Common myeloid progenitor, CD34-positive (primary cell): ENCODE data around the gene YPEL3.

Experiments
- CTCF ChIA-PET: fragments of 350-600 bp; sonication (Branson Sonifier 250); formaldehyde crosslinking; loops from one replicate; lab custom pipeline; 2021; ENCODE audit warnings: antibody characterized with exemption; lab: Charles Lee
- POLR2A ChIA-PET: fragments of 350-600 bp; sonication (Branson Sonifier 250); formaldehyde crosslinking; loops from one replicate; lab custom pipeline; 2021; ENCODE audit warnings: antibody characterized with exemption; lab: Charles Lee
- DNase-seq, 3 donors: peaks; one replicate each; pipeline versions ENCODE4 v3.0.0 to v3.0.0-alpha.2; 2013
- H3K27ac ChIP-seq, 2 experiments: 1 replicate in 1 of 2; 2 replicates in 1 of 2; pipeline ENCODE4 v1.7.0; 2013; ENCODE audit warnings: inconsistent platforms in 2 of 2, low read length in 2 of 2, mild to moderate bottlenecking in 2 of 2, low read depth in 1 of 2, moderate library complexity in 1 of 2; ENCODE audit not compliant: severe bottlenecking in 2 of 2, insufficient read depth in 1 of 2, poor library complexity in 1 of 2
- H3K27me3 ChIP-seq, 5 experiments: replicated peaks in 2 of 5; 1 replicate in 3 of 5; 2 replicates in 2 of 5; pipeline versions ENCODE4 v1.6.1 to v1.7.0; 2013; ENCODE audit warnings: low read length in 4 of 5, mild to moderate bottlenecking in 2 of 5, moderate library complexity in 2 of 5, inconsistent platforms in 1 of 5; ENCODE audit not compliant: insufficient read depth in 5 of 5, control insufficient read depth in 4 of 5
- H3K36me3 ChIP-seq, 4 experiments: 1 replicate in 2 of 4; 2 replicates in 2 of 4; pipeline versions ENCODE4 v1.6.1 to v1.7.0; 2013; ENCODE audit warnings: low read length in 3 of 4, control low read depth in 1 of 4, mild to moderate bottlenecking in 1 of 4; ENCODE audit not compliant: control insufficient read depth in 4 of 4, insufficient read depth in 4 of 4
- H3K4me1 ChIP-seq, 4 experiments: 1 replicate in 3 of 4; 2 replicates in 1 of 4; pipeline versions ENCODE4 v1.6.1 to v1.7.1; 2013; ENCODE audit warnings: low read length in 3 of 4, mild to moderate bottlenecking in 3 of 4, control low read depth in 1 of 4, inconsistent platforms in 1 of 4, moderate library complexity in 1 of 4; ENCODE audit not compliant: control insufficient read depth in 4 of 4, insufficient read depth in 4 of 4; ENCODE audit errors: control extremely low read depth in 1 of 4
- H3K4me3 ChIP-seq, 7 experiments: 1 replicate in 4 of 7; 2 replicates in 3 of 7; pipeline versions ENCODE4 v1.5.1 to v1.7.0; 2013; ENCODE audit warnings: mild to moderate bottlenecking in 7 of 7, low read length in 6 of 7, moderate library complexity in 6 of 7, inconsistent platforms in 2 of 7, low read depth in 2 of 7, control low read depth in 1 of 7; ENCODE audit not compliant: insufficient read depth in 4 of 7, control insufficient read depth in 1 of 7; ENCODE audit errors: extremely low read depth in 1 of 7
- H3K9me3 ChIP-seq, 5 experiments: 1 replicate in 4 of 5; 2 replicates in 1 of 5; pipeline versions ENCODE4 v1.6.1 to v1.7.1; 2013; ENCODE audit warnings: low read length in 4 of 5, mild to moderate bottlenecking in 2 of 5, inconsistent platforms in 1 of 5, low read depth in 1 of 5, moderate library complexity in 1 of 5; ENCODE audit not compliant: control insufficient read depth in 4 of 5, insufficient read depth in 2 of 5; ENCODE audit errors: control extremely low read depth in 1 of 5
- WGBS: methylation state at CpG from one replicate; pipeline ENCODE4 v1.1.5; 2013; ENCODE audit not compliant: insufficient coverage; 5-methylcytosine and 5-hydroxymethylcytosine counted together

YPEL3 gene

DNA sequence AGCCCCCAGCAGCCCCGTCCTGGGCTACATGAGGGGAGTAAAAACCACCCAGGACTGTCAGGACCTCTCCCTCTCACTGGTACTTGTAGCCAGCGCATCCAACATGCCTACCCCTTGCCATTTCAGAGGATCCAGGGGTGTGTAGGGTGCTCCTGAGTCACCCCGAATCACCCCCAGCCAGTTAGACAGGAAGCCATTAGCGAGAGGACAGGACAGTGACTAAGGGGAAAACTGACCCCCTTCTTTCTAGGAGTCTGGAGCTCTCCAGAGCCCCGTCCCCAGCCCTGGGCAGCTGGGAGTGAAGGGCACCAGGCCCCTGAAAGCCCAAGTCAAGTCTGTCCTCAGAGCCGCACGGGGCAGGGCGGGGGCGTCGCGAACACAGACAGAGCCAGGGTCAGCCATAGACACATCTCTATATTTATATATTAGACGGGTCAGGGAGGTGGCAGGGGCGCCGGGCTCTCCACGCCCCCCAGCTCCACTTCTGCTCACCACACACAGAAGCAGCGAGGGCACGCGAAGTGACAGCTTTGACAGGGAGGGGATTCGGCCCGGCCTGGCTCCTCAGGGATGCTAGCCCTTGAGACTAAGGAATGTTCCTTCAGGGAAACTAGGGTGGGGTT is 17.8 kb upstream of the YPEL3 start:
- no peak for DNase-seq
- Histone ChIP-seq H3K36me3 (peaks cover 9 to 68% (median 23%) of the 10 kb centered on the region in 4 experiments), H3K4me3 (no peak overlapping the region), H3K27ac (no peak overlapping the region), H3K4me1 (peaks cover 0 to 4% (median 0%) of the 10 kb centered on the region in 4 experiments), H3K9me3 (no peaks in the 10 kb centered on the region), H3K27me3 (no peaks in the 10 kb centered on the region)
- POLR2A ChIA-PET, result no interaction called here
- WGBS, result 96% methylated on average over 9 of the region's 20 CpGs
- CTCF ChIA-PET, result interaction anchor here (5.2 kb wide), 1 partner anchor 22 kb away, joined by 54 read pairs; the partner anchor contains the start of gene TBX6

- Histone ChIP-seq H3K27ac (no peak within 1 kb of the TSS), H3K9me3 (no peaks in the 10 kb centered on the region), H3K27me3 (no peaks in the 10 kb centered on the region), H3K4me3 (no peak within 1 kb of the TSS), H3K4me1 (peaks cover 0 to 4% (median 0%) of the 10 kb centered on the region in 4 experiments), H3K36me3 (peaks cover 8 to 68% (median 19%) of the 10 kb centered on the region in 4 experiments)
- CTCF ChIA-PET, result interaction anchor here (2.2 to 5.2 kb wide), 2 partner anchors 10 to 22 kb away, joined by 13 to 54 read pairs; partner anchors contain the start of gene TBX6
- POLR2A ChIA-PET, result no interaction called here
- 94% methylated on average over 16 of the region's 20 CpGs for WGBS
- DNase-seq, result no peak
Measured at GRCh38 chr16:30113031-30113710, 17.2 kb upstream of the YPEL3 start, which contains the start of gene GDPD3. TSS of gene GDPD3 (minus strand) at chr16:30113537. CDS start at chr16:30113478, 59 bp downstream.

DNA sequence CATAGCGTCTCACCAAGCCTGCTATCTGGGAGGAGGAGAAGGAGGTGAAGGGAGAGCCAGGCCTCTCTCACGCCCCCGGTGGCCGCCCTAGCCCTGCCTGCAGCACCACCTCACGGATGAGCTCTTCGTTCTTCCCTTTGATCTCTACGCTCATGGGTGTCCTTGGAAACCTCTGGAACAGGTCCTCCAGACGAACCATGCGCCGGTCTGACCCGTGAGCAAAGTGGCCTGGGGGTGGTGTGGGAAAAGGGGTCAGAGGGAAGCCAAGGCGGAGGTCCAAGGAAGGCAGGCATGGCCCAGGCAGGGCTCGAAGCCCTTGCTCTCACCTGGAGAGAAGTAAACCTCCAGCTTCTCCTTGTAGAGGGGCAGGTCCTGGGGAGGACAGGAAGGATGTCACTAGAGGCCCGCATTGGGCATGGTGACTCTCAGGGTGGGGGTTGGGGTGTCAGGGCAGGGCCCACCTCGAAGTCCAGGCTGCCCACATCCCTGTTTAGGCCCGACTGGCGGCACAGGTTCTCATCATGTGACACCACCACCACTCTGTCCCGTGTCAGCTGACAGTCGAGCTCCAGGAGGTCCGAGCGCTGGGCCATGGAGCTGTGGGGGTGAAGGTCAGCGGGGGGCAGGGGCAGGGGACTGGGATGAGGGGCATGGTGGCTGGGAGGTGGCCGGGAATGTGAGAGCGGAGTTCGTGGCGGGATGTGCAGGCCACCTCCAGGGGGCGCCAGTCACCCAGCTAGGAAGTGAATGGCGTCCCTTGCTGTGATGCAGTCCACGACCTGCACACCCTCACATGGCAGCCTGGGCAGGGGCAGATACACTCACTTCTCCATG is 16.4 kb upstream of the YPEL3 start:
- Histone ChIP-seq H3K27ac (no peak overlapping the region), H3K9me3 (no peaks in the 10 kb centered on the region), H3K36me3 (peaks cover 4 to 64% (median 16%) of the 10 kb centered on the region in 4 experiments), H3K27me3 (no peaks in the 10 kb centered on the region), H3K4me1 (no peaks in the 10 kb centered on the region), H3K4me3 (no peak overlapping the region)
- ChIA-PET CTCF (interaction anchor here (0.6 to 5.2 kb wide), 11 partner anchors 10 to 69 kb away, joined by 3 to 54 read pairs (median 4); partner anchors contain the start of gene TBX6), POLR2A (no interaction called here)
- 95% methylated on average over 21 of the region's 29 CpGs for WGBS
- DNase-seq, result peak; percentile 30 to 46 (median 45)

DNA sequence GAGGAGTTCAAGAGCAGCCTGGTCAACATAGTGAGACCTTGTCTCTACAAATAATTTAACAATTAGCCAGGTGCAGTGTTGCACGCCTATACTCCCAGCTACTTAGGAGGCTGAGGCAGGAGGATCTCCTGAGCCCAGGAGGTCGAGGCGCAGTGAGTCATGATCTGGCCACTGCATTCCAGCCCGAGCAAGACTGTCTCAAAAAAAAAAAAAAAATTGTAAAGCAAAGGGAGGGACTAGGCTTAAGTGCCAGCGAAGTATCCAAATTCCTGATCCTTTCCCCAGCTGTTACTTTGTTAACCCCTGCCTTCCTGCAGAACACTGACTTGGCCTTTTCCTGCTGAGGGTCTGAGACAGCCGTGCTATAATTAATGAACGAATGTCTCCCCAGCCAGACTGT is 14.6 kb upstream of the YPEL3 start:
- no peaks in the 10 kb centered on the region for H3K27me3 ChIP-seq
- POLR2A ChIA-PET, result no interaction called here
- no peak overlapping the region for H3K27ac ChIP-seq
- H3K4me3 ChIP-seq, result no peak overlapping the region
- DNase-seq, result no peak
- H3K4me1 ChIP-seq, result no peaks in the 10 kb centered on the region
- no peaks in the 10 kb centered on the region for H3K9me3 ChIP-seq
- 95% methylated on average over 3 of the region's 7 CpGs for WGBS
- peaks cover 2 to 58% (median 10%) of the 10 kb centered on the region in 4 experiments for H3K36me3 ChIP-seq
- CTCF ChIA-PET, result interaction anchor here (0.6 to 5.2 kb wide), 4 partner anchors 10 to 75 kb away, joined by 3 to 54 read pairs (median 4); partner anchors contain the start of gene TBX6

DNA sequence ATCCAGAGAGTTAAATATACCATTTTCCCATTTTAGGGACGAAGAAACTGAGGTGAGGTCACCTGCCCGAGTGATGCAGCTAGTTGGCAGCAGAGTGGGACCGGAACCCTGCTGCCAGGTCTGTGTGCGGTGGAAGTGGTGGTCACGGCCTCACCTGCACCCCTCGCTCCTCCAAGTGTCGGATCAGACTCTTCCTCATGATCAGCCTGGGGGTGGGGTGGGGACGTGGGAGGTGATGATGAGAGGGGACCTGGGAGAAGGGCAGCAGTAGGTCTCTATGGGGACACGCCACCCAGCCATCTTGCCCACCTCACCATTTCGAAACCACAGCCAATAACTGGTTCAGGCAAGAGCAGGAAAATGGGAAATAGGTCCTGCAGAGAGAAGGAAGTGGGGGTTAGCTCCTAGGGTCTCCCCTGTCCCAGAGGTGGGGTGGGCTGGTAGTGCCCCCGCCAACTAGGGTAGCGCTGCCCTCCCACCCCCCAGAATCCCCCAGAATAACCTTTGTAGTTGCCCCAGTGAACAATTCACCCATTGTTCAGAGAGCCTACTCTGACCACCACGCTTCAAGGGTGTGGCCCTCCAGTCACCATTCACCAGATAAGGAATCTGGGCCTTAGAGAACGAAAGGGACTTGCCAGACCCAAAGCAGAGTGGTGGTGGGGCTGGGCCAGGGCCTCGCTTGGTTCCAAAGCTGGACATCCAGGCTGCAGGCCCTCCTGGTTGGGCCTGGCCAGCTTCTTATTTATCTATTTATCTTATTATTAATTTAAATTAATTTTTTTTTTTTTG is 12.2 kb upstream of the YPEL3 start:
- Histone ChIP-seq H3K4me3 (no peak overlapping the region), H3K4me1 (no peaks in the 10 kb centered on the region), H3K36me3 (peaks cover 4 to 53% (median 18%) of the 10 kb centered on the region in 4 experiments), H3K9me3 (no peaks in the 10 kb centered on the region), H3K27me3 (no peaks in the 10 kb centered on the region), H3K27ac (no peak overlapping the region)
- WGBS, result 100% methylated on average over 4 of the region's 15 CpGs
- CTCF ChIA-PET, result interaction anchor here (1.2 kb wide), 1 partner anchor 55 kb away, joined by 3 read pairs; a partner anchor contains a TSS
- no peak for DNase-seq
- POLR2A ChIA-PET, result interaction anchor here (0.6 to 0.7 kb wide), 2 partner anchors 309 to 317 kb away, joined by 3 read pairs; no protein-coding TSS in a partner anchor

DNA sequence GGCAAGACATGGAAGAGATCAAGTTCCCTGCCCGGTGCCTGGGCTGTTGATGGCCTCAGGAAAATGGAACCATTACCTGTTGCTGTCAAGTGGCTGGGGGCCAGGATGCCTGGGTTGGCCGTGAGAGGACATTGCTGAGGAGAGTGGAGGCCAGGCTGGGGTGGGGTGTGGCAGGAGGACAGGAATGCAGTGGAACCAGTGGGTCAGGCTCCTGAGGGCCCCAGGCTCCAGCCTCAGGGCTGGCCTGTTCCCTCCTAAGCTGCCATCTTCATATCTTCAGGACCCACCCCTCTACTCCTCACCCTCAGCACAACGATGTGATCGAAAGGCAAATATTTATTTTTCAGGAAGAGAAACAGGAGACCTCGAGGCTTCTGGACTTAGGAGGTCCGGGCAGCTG is 8.5 kb upstream of the YPEL3 start:
- CTCF ChIA-PET, result interaction anchor here (1.3 to 3.6 kb wide), 2 partner anchors 13 to 15 kb away, joined by 4 to 19 read pairs; partner anchors contain the start of gene TBX6
- H3K27me3 ChIP-seq, result no peaks in the 10 kb centered on the region
- H3K4me3 ChIP-seq, result no peak overlapping the region
- no peak overlapping the region for H3K27ac ChIP-seq
- peaks cover 4 to 31% (median 17%) of the 10 kb centered on the region in 4 experiments for H3K36me3 ChIP-seq
- no peaks in the 10 kb centered on the region for H3K4me1 ChIP-seq
- DNase-seq, result no peak
- 100% methylated on average over 6 of the region's 6 CpGs for WGBS
- POLR2A ChIA-PET, result no interaction called here
- peaks cover 0 to 10% (median 4%) of the 10 kb centered on the region in 5 experiments for H3K9me3 ChIP-seq
